Muscle layer of duodenum (tissue), 2 donors: ENCODE data around the gene NEFH.
"Not testable (repeated sequence)": the region's sequence is repeated elsewhere in the genome, so short reads cannot be mapped to it uniquely, and the experiment has no call there.

Experiments
- H3K27ac ChIP-seq: one replicate; pipeline ENCODE4 v1.7.0; 2013; ENCODE audit warnings: mild to moderate bottlenecking, low read length
- H3K27me3 ChIP-seq: one replicate; pipeline ENCODE4 v1.7.0; 2013; ENCODE audit warnings: low read depth, mild to moderate bottlenecking, control low read depth, low read length
- H3K36me3 ChIP-seq, 2 donors: one replicate each; pipeline ENCODE4 v1.7.0; 2013; ENCODE audit warnings: low read length in 2 of 2, control low read depth in 1 of 2, mild to moderate bottlenecking in 1 of 2; ENCODE audit not compliant: insufficient read depth in 2 of 2, control insufficient read depth in 1 of 2
- H3K4me1 ChIP-seq, 2 donors: one replicate each; pipeline ENCODE4 v1.7.0; 2013; ENCODE audit warnings: low read length in 2 of 2, mild to moderate bottlenecking in 2 of 2, control low read depth in 1 of 2, moderate library complexity in 1 of 2; ENCODE audit not compliant: insufficient read depth in 2 of 2, control insufficient read depth in 1 of 2
- H3K4me3 ChIP-seq, 2 donors: one replicate each; pipeline ENCODE4 v1.7.0; 2013; ENCODE audit warnings: low read length in 2 of 2, low read depth in 1 of 2, mild to moderate bottlenecking in 1 of 2
- H3K9me3 ChIP-seq, 2 donors: one replicate each; pipeline ENCODE4 v1.7.0; 2013; ENCODE audit warnings: low read length in 2 of 2, control low read depth in 1 of 2, mild to moderate bottlenecking in 1 of 2; ENCODE audit not compliant: control insufficient read depth in 1 of 2
- donor health status: healthy.

NEFH gene

GRCh38 chr22:29479417-29480261 lies at the start of gene NEFH:
TSS of gene NEFH (plus strand) at chr22:29480218. CDS start at chr22:29480263, 45 bp downstream.
- Histone ChIP-seq H3K4me3 (peak within 1 kb of the TSS in 1 of 2 donors; percentile 52), H3K4me1 (peaks cover 0 to 17% of the 10 kb centered on the region in 2 donors), H3K36me3 (no peaks in the 10 kb centered on the region), H3K9me3 (no peaks in the 10 kb centered on the region), H3K27me3 (peaks cover 43% of the 10 kb centered on the region), H3K27ac (no peak within 1 kb of the TSS)

GRCh38 chr22:29431986-29432385 lies 48.0 kb upstream of the NEFH start:
- Histone ChIP-seq H3K27ac (no peak overlapping the region), H3K27me3 (no peaks in the 10 kb centered on the region), H3K36me3 (no peaks in the 10 kb centered on the region), H3K4me1 (no peaks in the 10 kb centered on the region), H3K4me3 (no peak overlapping the region), H3K9me3 (no peaks in the 10 kb centered on the region)

- Histone ChIP-seq H3K36me3 (no peaks in the 10 kb centered on the region), H3K4me1 (no peaks in the 10 kb centered on the region), H3K4me3 (no peak overlapping the region), H3K27ac (no peak overlapping the region), H3K27me3 (no peaks in the 10 kb centered on the region), H3K9me3 (no peaks in the 10 kb centered on the region)
These were observed 46.2 kb upstream of the NEFH start for GRCh38 chr22:29433856-29434255.

- H3K4me3 ChIP-seq, result no peak overlapping the region
- H3K4me1 ChIP-seq, result no peaks in the 10 kb centered on the region
- H3K27ac ChIP-seq, result no peak overlapping the region
- H3K36me3 ChIP-seq, result no peaks in the 10 kb centered on the region
- no peaks in the 10 kb centered on the region for H3K9me3 ChIP-seq
- H3K27me3 ChIP-seq, result no peaks in the 10 kb centered on the region
These were observed 45.7 kb upstream of the NEFH start for GRCh38 chr22:29434288-29434687.

- no peak overlapping the region for H3K4me3 ChIP-seq
- H3K27me3 ChIP-seq, result no peaks in the 10 kb centered on the region
- no peak overlapping the region for H3K27ac ChIP-seq
These were observed 44.5 kb upstream of the NEFH start for GRCh38 chr22:29435236-29436136.

GRCh38 chr22:29438283-29438682 lies 41.7 kb upstream of the NEFH start, which contains the start of gene RFPL1:
TSS of gene RFPL1 (plus strand) at chr22:29438583.
- not testable (repeated sequence) for H3K27ac ChIP-seq, H3K4me1 ChIP-seq, H3K27me3 ChIP-seq, H3K36me3 ChIP-seq, H3K9me3 ChIP-seq, H3K4me3 ChIP-seq

More at GRCh38 chr22:29435236-29436136, 44.5 kb upstream of the NEFH start:
- H3K36me3 ChIP-seq, result no peaks in the 10 kb centered on the region
- no peaks in the 10 kb centered on the region for H3K9me3 ChIP-seq
- H3K4me1 ChIP-seq, result no peaks in the 10 kb centered on the region

- Histone ChIP-seq H3K27ac (no peak overlapping the region), H3K4me1 (no peaks in the 10 kb centered on the region), H3K36me3 (no peaks in the 10 kb centered on the region), H3K27me3 (no peaks in the 10 kb centered on the region), H3K4me3 (no peak overlapping the region), H3K9me3 (no peaks in the 10 kb centered on the region)
These were observed 37.0 kb upstream of the NEFH start for GRCh38 chr22:29442976-29443375.

GRCh38 chr22:29443452-29443851 lies 36.6 kb upstream of the NEFH start:
- H3K4me1 ChIP-seq, result no peaks in the 10 kb centered on the region
- H3K27ac ChIP-seq, result no peak overlapping the region
- H3K9me3 ChIP-seq, result no peaks in the 10 kb centered on the region
- H3K4me3 ChIP-seq, result no peak overlapping the region
- no peaks in the 10 kb centered on the region for H3K36me3 ChIP-seq
- no peaks in the 10 kb centered on the region for H3K27me3 ChIP-seq

- Histone ChIP-seq H3K4me1 (no peaks in the 10 kb centered on the region), H3K9me3 (no peaks in the 10 kb centered on the region), H3K27me3 (no peaks in the 10 kb centered on the region), H3K4me3 (no peak overlapping the region), H3K27ac (no peak overlapping the region), H3K36me3 (no peaks in the 10 kb centered on the region)
These were observed 35.9 kb upstream of the NEFH start for GRCh38 chr22:29443861-29444792.

GRCh38 chr22:29445508-29445907 lies 34.5 kb upstream of the NEFH start:
- Histone ChIP-seq H3K27me3 (no peaks in the 10 kb centered on the region), H3K36me3 (no peaks in the 10 kb centered on the region), H3K4me1 (no peaks in the 10 kb centered on the region), H3K4me3 (no peak overlapping the region), H3K9me3 (no peaks in the 10 kb centered on the region), H3K27ac (no peak overlapping the region)
